NCI-H2029 treated with DMSO at 0.1 percent for 48 hours (cell line): ENCODE results near the gene SP2.
A peak's percentile ranks its signal among the peaks of the same experiment; 100 is the strongest.

Experiments used
- DNase-seq: peaks from one replicate; lab custom pipeline; 2025; lab: John Stamatoyannopoulos, UW

Gene SP2

DNA sequence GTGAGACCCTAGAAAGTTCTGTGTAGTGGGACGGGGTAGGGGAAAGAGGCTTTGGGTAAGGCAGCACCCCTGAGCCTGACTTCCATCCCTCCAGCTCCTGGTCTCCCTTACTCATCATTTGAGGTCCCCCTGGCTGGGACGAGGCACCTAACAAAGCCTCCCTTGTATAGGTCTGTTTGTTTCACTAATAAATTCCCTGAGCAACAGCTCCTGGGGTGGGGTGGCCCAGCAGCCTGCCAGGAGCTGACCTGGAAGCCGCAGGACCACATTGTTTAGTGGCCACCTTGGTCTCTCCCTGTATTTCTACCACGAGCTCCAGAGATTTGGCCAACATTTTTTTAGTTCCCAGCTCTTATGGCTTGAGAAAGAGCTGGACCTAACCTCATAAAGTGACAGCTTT is 54.4 kb downstream of the SP2 start:
- DNase-seq = no peak

- DNase-seq = no peak
Measured at GRCh38 chr17:47952171-47953021, 56.4 kb downstream of the SP2 start.

GRCh38 chr17:47953909-47954308 is 57.9 kb downstream of the SP2 start:
- no peak for DNase-seq

- DNase-seq = peak; percentile 31
Measured at GRCh38 chr17:47955497-47956461, 59.7 kb downstream of the SP2 start.

- DNase-seq = no peak
Measured at GRCh38 chr17:47956791-47957590, 61.0 kb downstream of the SP2 start.

- peak; percentile 53 for DNase-seq
Measured at GRCh38 chr17:47957591-47958490, 61.8 kb downstream of the SP2 start, which contains the start of gene PRR15L. TSS of gene PRR15L (minus strand) at chr17:47957883. CDS start at chr17:47953234, 4,649 bp downstream.

DNA sequence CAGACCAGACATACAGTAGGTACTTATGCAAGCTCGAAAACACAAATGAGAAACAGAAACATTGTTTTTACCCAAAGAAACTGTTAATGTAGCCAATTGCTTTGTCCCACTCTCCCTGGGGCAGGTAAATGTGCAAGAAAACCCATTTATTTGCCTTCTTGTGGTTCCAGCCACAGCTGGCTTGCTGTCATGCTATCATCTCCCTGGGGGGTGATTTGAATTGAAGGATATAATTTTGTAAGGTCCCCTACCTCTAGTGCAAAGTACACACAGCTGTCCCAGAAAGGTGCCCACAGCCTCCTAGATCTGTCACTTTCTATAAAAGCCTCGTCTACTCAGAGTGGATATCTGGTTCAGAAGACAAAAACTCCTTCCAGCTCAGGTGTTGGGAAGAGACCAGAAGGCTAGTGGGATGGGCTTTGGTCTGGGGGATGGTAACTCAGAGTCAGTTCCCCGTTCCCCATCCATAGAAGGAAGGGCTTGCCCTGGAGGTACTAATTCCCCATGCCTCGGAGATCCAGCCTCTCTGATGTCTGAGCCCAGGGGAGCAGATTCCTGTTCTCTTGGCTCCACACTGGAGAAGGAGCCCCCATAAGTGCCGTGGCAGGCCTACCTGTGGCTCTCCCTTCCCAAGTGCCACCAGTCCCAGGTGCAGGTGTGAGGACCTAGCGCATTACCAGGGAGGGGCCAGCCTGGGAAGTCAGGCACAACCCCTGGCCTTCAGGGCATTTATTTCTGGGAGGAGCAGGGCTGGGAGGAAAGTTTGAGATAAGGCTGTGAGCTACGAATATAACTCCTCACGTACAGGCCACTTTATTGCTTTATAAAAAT is 64.0 kb downstream of the SP2 start:
- DNase-seq = no peak

DNA sequence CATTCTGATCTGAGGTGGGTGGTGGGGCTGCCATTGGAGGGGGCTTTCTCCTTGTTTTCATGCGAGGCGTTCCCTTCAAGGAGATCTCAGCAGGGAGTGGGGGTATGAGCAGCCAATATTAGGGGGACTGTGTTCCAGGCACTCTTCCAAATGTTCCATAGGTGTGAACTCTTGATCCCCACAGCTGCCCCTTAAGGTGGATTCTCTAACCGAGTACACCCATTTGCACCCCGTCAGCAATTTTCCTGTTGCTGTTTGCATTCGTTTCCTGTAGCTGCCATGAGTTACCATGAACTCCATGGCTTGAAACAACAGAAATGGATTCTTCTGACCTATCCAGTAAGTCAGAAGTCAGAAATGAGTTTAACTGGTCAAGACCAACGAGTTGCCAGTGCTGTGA is 65.4 kb downstream of the SP2 start:
- DNase-seq = no peak

DNA sequence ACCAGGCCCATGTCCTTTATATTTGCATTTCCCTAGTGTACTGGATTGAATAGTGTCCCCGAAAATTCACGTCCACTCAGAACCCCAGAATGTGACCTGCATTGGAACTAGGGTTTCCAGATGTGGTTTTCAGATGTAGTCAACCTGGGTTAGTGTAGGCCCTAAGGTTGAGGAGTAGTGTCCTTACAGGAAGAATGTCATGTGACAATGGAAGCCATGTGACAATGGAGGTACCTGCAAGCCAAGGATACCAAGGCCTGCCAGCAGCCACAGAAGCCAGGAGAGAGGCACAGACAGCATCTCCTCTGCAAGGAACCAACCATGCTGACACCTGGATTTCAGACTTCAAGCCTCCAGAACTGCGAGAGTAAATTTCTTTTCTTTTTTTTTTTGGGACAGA is 66.9 kb downstream of the SP2 start:
- no peak for DNase-seq

DNA sequence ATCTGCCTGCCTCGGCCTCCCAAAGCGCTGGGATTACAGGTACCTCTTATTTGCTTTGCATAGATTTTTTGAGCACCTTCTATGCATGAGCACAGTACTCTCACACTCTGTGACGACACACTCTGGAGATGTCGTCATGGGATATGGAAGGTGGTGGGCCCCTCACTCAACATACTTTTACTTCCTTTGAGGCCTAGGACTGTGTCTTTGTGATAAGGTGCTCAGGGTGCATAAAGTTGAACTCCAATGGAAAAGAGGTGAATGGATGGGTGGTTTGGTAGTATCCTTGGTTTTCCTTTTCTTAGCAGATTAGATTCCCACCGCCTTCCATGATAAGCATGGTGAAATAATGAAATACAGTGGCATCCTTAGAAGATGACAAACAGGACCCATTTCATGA is 68.8 kb downstream of the SP2 start:
- DNase-seq = no peak

DNA sequence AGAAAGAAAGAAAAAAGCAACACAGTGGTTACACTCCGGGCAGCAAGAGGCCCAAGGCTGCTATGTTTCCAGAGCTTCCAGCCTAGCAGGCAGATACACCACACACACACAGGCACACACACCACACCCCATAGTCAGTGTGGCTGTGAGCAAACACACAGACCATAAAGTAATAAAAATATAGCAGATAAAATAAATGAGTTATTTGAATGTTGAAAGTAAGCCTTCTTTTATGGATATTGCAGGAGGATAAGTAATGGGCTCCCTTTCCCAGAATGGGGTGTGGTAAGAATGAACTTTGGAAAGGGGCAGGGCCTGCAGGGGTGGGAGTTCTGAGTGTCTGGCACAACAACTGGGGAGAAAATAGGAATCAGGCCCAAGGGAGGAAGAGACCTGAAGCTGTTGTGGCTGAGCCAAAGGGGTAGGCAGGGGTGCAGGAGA is 70.1 kb downstream of the SP2 start:
- DNase-seq = no peak

DNA sequence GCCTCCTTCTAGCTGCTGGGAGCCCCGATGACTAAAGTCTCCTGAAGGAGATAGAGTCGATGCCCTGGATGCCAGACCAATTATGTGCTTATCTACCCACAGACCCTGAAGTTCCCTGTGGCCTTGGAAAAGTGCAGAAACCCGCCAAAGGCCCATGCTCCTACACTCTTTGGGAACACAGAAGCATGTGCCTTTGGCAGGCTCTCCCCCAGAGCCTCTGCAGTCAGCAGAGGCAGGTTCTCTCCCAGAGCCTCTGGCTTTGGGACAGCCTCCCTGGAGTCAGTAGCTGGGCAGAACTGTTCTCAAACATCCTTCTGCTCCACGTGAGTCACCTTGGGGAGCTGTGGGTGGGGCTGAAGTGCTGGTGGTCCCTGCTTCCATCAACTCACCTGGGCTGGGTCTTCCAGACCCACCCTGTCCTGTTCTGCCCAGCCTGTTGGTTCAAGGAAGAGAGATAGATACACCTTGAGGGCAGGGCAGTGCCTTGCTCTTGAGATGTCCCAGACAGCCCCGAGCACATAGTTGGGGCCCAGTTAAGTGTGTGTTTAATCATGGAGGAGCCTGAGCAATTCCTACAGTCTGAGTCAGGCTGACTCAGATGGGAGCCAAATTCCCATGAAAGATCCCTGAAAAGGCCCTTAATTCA is 71.7 kb downstream of the SP2 start:
- no peak for DNase-seq

DNA sequence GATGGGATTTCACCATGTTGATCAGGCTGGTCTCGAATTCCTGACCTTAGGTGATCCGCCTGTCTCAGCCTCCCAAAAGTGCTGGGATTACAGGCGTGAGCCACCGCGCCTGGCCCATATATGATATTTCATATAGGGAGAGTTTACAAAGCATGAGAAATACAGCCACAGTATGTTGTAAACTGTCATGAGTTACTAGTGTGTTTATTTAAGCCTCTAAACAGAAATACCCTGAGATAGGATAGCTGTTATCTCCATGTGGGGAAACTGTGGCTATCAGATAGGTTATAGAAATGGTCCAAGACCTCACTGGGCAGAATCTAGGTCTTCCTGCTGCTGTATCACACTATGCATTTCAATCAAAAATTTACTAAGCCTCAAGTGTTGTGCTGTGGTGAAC is 72.8 kb downstream of the SP2 start:
- DNase-seq = no peak

GRCh38 chr17:47969930-47970724 is 74.1 kb downstream of the SP2 start:
- DNase-seq = no peak

DNA sequence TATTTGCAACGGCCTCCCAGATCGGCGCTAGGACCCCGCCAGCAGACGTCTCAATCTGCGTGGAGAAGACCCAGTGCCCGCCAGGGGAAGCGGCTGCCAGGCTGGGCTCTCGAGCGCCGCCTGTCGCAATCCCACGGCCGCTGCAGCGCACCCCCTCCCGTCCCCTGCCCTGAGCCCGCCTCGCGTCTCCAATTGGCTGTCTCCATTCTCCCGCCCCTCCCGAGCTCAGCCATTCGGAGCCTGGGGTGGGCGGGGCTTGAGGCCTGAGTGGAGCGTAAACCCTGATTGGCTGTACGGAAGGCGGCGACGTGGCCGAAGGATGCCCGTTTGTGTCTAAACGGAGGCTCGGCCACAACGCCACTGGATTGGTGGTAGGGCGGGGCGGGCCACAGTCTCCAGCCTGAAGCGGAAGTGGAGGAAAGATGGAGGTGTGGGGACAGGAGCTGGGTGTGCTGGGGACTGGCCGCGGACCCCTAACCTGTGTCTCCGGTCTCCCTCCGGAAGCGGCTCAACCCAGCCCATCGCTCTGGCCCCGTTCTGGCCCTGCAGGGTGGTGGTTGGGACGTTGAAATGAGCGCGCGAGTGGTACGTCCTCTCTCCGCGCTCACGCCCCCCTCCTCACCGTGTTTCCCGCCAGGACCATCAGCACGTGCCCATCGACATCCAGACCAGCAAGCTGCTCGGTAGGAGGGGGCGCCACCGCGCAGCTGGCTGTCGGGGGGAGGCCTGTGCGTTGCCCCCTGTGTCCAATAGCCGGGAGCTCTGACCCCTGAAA is 74.9 kb downstream of the SP2 start, which contains the start of gene CDK5RAP3:
Gene CDK5RAP3, plus strand, starts transcription at position 389 of the 775 bp plus-strand sequence. Its CDS starts 34 bp downstream, at position 423.
- DNase-seq = peak; percentile 94

- DNase-seq = no peak
Measured at GRCh38 chr17:47973541-47973940, 77.5 kb downstream of the SP2 start.

DNA sequence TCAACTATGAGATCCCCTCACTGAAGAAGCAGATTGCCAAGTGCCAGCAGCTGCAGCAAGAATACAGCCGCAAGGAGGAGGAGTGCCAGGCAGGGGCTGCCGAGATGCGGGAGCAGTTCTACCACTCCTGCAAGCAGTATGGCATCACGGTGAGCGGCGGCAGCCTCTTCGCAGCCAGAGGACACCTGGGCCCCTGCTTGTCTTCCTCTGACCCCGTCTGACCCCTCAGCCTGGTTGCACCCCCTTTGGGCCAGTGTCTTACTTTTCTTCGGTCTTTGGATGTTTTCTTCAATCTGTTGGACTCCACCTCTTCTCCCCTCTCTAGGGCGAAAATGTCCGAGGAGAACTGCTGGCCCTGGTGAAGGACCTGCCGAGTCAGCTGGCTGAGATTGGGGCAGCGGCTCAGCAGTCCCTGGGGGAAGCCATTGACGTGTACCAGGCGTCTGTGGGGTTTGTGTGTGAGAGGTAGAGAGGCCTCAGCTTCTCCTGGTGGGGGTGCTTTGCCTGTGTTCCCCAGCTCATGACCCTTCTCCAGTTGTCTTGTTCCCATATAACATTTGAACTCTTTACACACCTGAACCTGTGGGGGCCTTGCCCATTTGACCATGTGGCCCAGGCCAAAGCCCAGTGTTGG is 79.3 kb downstream of the SP2 start:
- no peak for DNase-seq
